HG03342 (cell line): ENCODE results near the gene MMP2.

Experiments used
- ATAC-seq: cut with Tn5 transposase; IDR thresholded peaks from one replicate; pipeline ENCODE4 v1.9.1; 2021; ENCODE audit warnings: mild to moderate bottlenecking, moderate library complexity; ENCODE audit not compliant: unreplicated experiment

The MMP2 gene

GRCh38 chr16:55510185-55510805, 31.3 kb downstream of the MMP2 start:
- no peak for ATAC-seq

- ATAC-seq, result no peak
Measured at GRCh38 chr16:55512941-55513340, 33.9 kb downstream of the MMP2 start.

GRCh38 chr16:55513616-55514015, 34.6 kb downstream of the MMP2 start:
- no peak for ATAC-seq

- no peak for ATAC-seq
Measured at GRCh38 chr16:55515111-55515510, 36.1 kb downstream of the MMP2 start.

- no peak for ATAC-seq
Measured at GRCh38 chr16:55521792-55522191, 42.8 kb downstream of the MMP2 start.

- ATAC-seq, result no peak
Measured at GRCh38 chr16:55526441-55526840, 47.4 kb downstream of the MMP2 start.

GRCh38 chr16:55527885-55528284, 48.9 kb downstream of the MMP2 start:
- ATAC-seq, result no peak

- ATAC-seq, result no peak
Measured at GRCh38 chr16:55529018-55529417, 50.0 kb downstream of the MMP2 start.

- ATAC-seq, result no peak
Measured at GRCh38 chr16:55530316-55530856, 51.4 kb downstream of the MMP2 start.

- ATAC-seq, result no peak
Measured at GRCh38 chr16:55532227-55532626, 53.2 kb downstream of the MMP2 start.

GRCh38 chr16:55534756-55535155, 55.8 kb downstream of the MMP2 start:
- ATAC-seq, result no peak

- ATAC-seq, result no peak
Measured at GRCh38 chr16:55539049-55539448, 60.1 kb downstream of the MMP2 start.

- no peak for ATAC-seq
Measured at GRCh38 chr16:55539488-55539887, 60.5 kb downstream of the MMP2 start.

- ATAC-seq, result no peak
Measured at GRCh38 chr16:55540221-55540620, 61.2 kb downstream of the MMP2 start.

GRCh38 chr16:55542459-55543082, 63.6 kb downstream of the MMP2 start:
- ATAC-seq, result no peak

- no peak for ATAC-seq
Measured at GRCh38 chr16:55543472-55543871, 64.5 kb downstream of the MMP2 start.

- no peak for ATAC-seq
Measured at GRCh38 chr16:55552621-55553020, 73.6 kb downstream of the MMP2 start.

GRCh38 chr16:55555436-55555835, 76.4 kb downstream of the MMP2 start:
- no peak for ATAC-seq
